ENCODE measurements around the gene CDH5. TPM values are rescaled to one million over a fixed set of nuclear protein-coding genes. Genes with fewer than 3 reads are reported as not detected.

CDH5 gene
- total RNA-seq = 1.5 TPM in 1 of 2 replicates, not detected in the other

GRCh38 chr16:66366433-66367299 lies at the start of gene CDH5:
Gene CDH5, plus strand, starts transcription at chr16:66366691. Its CDS starts 12,647 bp downstream, at chr16:66379338.

GRCh38 chr16:66427036-66427860 lies 60.8 kb downstream of the CDH5 start, which contains the start of gene BEAN1:
Gene BEAN1, plus strand, starts transcription at chr16:66427295. Its CDS starts 10,382 bp downstream, at chr16:66437677.

Other genes with a start within 250 kb of the CDH5 start
- not detected in 2 replicates for gene BEAN1, start 60.6 kb downstream of the CDH5 start, total RNA-seq
- gene TK2, start 183.4 kb downstream of the CDH5 start, total RNA-seq = 54.0 and 69.5 TPM in 2 replicates
- 27.6 and 56.9 TPM in 2 replicates for gene CKLF, start 185.9 kb downstream of the CDH5 start, total RNA-seq
- gene CMTM1, start 199.7 kb downstream of the CDH5 start, total RNA-seq = 0.44 and 2.0 TPM in 2 replicates
- gene CMTM2, start 212.8 kb downstream of the CDH5 start, total RNA-seq = not detected in 2 replicates
- 7.1 and 12.2 TPM in 2 replicates for gene CMTM3, start 238.0 kb downstream of the CDH5 start, total RNA-seq